ENCODE data around the gene PTPN14.

GRCh38 chr1:214337511-214337910, 213.9 kb downstream of the PTPN14 start:
- TF ChIP-seq CTCF (IDR thresholded peaks at IDR 0.05; ENCODE audit: low read depth, low read length) (no peak), EZH2phosphoT487 (IDR thresholded peaks at IDR 0.05; ENCODE audit: low read depth) (no peak)
